Hippocampal formation (tissue), 2 donors: ENCODE data around the gene LUZP2.

Experiments
- DNase-seq, 2 donors: peaks; one replicate each; lab custom pipeline; 2025; lab: John Stamatoyannopoulos, UW

LUZP2 gene

DNA sequence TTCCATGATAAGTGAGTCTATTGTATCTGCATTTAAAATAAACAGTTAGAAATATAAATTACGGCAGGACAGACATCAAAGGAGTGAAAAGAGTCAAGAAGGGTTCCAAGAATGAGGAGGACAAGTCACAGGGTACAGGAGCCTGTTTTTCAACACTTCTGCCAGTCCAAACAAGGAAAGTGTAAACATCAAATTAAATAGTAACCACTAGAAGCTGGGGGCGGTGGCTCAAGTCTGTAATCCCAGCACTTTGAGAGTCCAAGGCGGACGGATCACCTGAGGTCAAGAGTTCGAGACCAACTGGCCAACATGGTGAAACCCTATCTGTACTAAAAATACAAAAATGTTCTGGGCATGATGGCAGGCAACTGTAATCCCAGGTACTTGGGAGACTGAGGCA is 219.6 kb downstream of the LUZP2 start:
- DNase-seq, result no peak

DNA sequence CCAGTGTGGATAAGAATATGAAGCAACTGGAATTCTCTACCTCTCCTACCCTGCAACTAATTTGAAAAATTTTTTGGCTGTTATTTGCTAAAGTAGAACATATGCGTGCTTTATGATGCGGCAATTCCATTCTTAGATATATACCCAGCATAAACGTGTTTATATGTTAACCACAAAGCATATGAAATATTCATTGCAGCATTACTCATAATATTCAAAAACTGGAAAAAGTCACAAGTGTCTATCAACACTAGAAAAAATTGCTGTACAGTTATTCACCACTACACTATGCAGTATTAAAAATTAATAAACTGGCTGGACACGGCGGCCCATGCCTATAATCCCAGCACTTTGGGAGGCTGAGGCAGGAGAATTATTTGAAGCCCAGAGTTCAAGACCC is 226.4 kb downstream of the LUZP2 start:
- DNase-seq, result no peak

DNA sequence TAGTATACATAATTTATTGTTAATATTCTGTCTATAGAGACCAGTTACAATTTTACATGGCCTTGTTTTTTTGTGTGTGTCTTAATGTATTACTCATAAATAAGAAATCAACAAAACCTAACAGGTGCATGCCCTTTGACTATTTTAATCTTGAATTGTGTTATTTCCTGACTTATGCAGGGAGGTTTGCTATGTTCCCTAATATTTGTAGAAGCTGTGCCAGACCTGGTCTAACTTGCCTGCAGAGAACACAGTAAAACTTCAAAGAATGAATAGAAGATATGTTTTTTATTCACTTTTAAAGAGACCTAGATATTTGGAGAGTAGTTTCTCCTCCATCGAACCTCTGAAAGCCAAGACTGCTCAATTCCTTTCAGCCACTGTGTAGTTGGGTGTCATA is 234.7 kb downstream of the LUZP2 start:
- DNase-seq, result no peak

DNA sequence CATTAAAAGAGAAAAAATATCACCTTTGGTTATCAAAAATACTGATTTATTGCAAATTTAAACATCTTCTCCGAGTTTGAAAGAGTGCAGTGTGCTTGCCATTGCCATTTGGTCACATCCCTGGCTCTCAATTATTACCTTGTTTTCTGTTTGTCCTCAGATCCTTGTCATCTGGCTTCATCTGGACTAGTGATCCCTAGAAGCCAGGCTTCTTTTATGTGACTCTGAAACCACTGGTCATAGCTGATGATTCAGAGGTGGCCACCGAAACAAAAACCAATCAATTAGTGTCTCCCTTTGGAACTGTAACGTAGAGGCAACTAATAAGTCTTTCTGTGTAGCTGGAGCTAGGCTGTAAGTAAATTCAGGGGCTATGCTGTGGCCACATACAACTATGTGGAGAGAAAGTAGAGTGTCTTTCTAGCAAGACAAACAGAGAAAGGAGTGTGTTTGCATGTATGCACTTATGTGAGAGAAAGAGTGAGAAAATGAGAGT is 237.9 kb downstream of the LUZP2 start:
- DNase-seq, result no peak

DNA sequence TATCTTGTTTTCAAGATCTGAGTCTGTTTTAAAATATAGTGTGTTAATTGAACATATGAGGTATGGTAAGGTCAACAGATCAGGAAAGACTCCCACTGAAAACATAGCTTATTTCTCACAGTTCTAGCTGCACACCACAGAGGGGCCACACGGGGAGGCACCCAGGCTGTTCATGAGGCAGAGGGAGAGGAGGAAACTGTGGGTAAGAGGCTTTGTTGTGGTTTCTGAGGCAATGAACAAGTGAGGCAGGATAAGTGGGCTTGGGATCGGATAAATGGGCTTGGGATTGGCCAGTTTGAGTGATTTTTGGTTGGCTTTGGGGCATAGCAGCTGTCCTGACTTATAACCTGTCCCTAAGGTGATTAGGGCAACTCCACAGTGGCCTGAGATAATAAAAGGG is 242.1 kb downstream of the LUZP2 start:
- no peak for DNase-seq

DNA sequence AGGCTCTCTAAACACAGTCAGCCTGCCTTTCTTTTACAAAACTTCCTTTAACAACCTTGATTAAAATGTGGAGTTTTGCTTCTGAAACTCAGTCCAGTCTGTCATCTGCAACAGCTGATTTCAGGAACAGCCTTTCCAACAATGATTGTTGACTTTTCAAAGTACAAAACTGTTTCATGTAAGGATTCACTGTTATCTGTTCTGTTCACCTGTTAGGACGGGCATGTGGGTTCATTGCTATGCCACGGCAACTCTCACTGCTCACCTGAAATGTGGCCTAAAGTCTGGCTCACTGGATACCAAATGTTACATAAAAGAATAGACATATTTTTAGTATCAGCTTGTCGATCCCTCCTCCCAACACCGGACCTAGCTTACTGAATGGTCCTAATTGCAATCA is 242.8 kb downstream of the LUZP2 start:
- DNase-seq, result no peak

DNA sequence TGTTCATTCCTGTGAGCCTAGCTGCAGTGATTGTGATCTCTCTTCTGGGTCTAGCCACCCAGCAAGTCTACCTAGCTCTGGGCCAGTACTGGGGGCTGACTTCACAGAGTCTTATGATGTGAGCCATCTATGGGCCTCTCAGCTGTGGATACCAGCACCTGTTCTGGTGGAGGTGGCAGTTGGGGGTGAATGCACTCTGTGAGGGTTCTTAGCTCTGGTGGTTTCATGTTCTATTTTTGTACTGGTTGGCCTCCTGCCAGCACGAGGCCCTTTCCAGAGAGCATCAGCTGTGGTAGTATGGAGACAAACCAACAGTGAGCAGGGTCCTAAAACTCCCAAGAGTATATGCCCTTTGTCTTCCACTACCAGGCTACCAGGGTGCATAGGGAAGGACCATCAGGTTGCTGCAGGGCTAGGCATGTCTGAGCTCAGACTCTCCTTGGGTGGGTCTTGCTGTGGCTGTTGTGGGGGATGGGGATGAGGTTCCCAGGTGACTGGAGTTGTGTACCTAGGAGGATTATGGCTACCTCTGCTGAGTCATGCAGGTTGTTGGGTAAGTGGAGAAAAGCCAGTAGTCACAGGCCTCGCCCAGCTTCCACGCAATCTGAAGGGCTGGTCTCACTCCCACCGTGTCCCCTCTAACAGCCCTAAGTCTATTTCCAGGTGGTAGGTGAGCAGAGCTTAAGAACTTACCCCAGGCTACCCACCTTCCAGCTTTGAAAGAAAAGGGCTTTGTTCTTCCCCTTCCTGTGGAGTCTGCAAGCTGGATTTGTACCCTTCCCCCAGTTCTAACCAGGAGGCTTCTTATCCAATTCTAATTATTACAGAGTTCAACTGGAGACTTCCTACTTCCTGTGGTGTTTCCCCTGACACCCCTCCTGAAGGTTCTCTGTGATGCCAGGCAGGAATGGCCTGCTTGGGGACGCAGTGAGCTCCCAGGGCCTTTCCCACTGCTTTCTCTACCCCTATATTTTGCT is 250.7 kb downstream of the LUZP2 start:
- DNase-seq, result no peak

DNA sequence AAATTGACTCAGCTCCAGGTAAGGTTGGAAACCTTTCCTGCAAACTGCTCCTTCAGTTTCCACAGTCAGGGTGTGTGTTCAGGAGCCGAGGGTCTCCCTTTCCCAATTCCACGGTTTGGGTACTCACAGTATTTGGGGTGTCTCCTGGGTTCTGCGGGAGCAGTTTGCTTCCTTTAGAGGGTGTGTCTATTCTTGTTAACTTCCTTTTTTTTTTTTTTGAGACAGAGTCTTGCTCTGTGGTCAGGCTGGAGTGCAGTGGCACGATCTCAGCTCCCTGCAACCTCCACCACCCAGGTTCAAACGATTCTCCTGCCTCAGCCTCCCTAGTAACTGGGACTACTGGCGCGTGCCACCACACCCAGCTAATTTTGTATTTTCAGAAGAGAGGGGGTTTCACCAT is 251.4 kb downstream of the LUZP2 start:
- no peak for DNase-seq

DNA sequence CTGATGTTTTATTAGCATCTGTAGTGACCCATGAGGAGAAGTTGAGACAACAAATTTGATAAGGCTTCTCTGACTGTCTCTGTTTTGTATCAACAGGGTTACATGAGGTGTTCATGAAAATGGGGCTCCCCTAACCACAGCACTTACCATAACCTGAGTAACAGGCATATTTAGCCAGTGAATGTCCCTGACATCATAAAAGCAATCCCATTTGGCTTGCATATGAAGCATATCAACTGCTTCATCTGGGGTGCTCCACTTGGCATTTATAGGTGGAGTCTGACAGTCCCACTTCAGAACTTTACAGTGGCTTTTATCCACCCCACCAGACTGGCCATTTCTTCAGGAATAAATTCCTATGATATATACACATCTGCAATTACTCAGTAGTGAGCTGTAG is 257.6 kb downstream of the LUZP2 start:
- DNase-seq, result no peak

DNA sequence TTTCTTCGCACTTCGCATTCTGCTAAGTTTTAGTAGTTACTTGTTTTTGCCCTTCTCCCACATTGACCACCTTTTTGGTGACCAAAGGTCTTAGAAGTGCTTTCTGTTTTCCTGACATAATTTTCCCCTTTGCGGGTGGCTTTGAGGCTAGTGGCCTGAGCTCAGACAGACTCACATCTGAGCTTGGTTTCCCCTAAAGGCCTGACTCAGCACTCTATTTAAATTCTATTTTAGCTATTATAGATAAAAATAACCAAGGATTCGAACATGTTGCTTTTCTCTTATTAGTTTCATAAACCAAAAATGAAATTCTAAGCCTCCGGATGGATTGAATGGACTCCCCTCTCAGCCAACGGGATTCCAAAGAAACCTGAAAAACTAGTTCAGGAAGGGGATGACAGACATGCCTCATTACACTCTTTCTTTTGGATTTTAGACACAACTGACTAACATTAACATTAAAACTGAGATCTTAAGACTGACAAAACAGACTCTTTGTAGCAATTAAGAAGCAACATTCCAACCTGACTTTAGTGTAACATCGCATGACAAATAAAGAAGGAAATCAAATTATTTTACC is 258.5 kb downstream of the LUZP2 start:
- DNase-seq, result no peak

DNA sequence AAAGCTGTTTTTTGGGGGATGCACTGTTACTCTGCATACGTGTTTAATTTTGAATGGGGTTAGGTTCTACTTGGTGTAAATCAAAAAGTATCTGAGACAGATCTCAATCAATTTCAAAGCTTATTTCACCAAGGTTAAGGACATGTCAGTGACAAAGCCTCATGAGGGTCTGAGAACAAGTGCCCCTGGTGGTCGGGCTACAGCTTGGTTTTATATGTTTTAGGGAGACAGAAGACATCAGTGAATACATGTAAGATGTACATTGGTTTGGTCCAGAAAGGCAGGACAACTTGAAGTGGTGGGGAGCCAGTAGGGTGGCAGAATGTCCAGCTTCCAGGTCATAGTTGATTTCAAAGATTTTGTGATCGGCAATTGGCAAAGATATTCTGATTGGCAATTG is 262.9 kb downstream of the LUZP2 start:
- no peak for DNase-seq

DNA sequence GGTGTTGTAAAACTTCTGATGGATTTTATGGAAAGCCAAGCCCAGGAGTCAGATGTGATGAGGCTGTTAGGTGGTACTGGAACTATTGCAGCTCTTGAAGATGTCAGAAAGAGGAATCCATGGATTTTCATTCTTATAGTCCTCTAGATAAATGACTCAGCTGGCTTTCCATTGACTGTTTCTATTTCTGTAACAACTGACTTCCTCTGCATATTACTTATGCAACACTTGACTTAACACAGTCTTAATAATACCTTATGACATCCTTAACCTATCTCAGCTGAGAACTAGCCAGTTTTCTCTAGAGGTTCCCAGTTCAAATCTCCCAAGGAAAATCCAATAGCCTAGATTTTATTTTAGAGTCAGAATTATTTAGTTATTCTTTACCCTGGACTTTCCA is 263.8 kb downstream of the LUZP2 start:
- DNase-seq, result no peak

DNA sequence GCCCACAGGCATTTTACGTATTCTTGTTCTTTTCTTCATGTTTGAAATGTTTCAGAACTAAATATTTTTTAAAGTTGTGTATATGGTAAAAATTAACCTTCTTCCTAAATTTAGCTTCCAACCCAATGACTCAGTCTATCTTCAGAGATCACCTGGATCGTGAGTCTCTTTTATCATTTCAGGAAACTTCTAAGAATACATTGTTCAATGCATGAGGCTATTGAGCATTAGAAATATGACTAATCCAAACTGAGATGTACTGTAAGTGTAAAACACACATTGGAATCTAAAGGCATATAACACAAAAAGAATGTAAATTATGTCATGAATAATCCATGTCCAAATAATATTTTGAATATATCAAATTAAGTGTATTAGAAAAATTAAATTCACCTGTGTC is 265.2 kb downstream of the LUZP2 start:
- DNase-seq, result no peak

DNA sequence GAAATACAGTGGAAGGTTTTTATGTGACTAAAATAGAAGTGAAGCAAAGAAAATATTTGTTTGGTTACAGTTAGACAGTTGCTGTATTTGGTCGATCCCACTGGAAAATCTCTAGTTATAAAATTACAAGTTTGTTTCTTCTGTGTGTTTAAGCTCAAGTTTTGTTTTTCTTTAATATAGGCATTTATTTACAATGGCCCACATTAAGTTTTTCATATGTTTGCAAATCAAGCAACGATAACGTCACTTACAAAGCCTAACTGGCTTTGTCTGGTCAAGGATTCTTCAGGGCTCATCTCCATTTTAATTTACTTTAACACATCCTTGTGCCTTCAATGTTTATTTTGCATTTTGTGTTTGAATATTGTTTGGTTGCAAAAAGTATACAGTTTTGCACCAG is 270.6 kb downstream of the LUZP2 start:
- DNase-seq, result no peak

DNA sequence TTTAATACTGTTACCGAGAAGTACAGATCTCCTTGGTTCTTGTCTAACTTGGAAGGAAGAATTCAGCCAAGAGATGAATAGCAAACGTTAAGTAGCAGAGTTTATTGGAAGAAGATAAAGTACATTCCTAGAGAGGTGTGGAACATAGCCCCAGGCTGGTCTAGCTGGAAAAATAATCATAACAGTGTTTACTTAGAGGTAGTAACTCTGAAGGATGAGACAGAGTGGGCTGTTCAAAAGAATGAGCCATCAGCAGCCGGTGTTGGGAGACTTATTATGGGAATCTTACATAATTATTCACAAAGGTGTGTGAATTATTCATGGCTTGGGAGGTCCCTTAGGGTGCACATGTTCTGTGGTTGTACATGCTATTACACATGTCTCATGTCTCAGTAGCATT is 276.5 kb downstream of the LUZP2 start:
- DNase-seq, result no peak

DNA sequence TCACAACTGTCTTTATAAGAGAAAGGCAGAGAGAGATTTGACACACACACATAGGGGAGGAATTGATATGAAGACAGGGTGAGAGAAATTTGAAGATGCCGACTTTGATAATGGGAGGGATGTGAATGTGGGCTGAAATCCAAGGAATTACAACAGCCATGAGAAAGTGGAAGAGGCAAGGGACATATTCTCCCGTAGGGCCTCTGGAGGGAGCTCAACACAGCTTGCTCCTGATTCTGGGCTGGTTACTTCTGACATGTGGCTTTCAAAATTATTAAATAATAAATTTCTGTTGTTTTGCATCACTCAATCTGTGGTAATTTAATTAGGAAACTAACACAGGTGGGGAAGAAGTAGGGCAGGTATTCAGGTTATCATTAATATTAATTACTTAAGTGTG is 282.9 kb downstream of the LUZP2 start:
- no peak for DNase-seq

DNA sequence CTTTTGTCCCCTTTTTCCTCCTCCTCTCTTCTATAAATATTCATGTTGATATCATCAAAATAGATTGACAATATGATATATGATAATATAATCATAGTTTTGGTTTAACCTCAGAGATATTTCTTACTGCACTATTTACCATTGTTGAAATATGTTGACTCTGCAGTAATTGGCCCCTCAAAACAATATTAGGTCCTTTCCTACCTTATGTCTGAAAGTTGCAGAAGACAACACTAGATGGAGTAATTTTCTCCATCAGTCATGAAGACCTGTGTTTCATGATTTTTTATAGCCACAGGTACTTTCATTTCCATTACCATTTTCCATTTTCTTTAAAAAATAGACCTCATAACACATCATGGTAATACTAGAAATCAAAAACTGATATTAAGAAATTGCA is 284.4 kb downstream of the LUZP2 start:
- no peak for DNase-seq

DNA sequence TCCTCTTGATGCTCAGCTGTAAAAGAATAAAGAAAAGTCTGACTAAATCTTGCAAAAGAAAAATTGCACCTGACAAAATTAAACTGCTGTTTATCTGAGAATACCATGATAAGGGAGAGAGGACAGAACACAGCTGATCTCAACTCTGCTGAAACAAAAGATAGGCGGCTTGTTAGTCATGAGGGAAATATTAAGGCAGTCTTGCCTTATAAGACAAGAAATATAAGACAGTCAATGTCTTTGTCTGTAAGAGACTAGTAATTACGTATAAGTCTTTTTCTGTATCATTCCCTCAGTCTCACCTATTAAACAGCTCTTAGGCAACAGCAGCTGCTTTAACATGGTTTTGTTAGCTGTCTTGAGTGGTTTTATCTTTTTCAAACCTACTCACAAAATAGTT is 296.6 kb downstream of the LUZP2 start:
- no peak for DNase-seq

DNA sequence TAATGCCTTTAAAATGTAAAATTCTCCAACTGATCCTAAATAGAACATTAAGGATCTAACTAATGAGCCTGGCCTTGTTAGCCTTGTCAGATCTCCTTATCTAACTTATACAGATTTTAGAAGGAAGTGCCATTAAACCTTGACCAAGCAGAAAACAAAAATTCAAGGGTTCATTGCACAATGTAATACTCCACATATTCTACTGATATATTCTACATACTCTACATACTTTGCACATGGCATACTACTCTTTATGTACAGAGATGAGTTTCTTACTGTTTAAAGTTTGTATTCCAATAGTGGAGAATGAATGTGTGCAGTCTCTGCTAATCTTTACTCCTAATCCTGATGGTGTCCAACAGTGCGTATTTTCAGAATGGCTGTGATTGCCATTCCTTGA is 297.2 kb downstream of the LUZP2 start:
- DNase-seq, result no peak

DNA sequence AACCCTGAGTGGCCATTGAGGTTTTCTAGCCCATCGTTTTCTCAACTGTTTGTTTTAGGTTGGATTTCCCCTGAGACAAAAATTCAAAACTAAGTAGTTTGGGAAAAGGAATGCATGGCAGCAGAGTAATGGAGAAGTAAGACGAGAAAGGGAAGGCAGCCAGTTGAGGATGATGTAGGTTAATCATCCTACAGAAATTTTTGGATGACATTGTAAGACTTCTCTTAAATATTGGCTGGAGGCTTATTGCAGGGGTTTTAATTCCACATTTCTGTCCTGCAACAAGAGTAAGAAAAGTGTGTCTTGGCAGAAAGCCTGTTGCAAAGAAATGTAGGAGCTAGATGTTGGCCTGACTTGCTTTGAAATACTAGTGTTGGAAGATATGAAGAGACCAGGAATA is 308.8 kb downstream of the LUZP2 start:
- no peak for DNase-seq

DNA sequence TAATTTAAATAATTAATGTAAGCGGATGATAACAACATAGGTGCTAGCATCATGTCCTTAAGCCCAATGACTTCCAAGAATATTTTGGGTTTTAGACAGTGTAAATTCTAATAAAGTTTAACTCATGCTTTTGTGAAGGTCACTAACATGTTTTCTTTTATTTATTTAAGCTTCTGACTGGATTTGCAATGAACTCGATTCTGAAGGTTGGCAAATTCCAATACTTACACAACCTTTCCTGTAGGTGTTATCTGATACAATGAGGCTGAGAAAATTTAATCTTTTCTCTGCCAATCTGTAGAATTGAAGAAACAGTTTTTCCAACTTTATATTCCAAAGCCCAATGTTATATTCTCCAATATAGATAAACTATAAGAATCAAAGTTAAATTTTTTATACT is 311.3 kb downstream of the LUZP2 start:
- DNase-seq, result no peak

DNA sequence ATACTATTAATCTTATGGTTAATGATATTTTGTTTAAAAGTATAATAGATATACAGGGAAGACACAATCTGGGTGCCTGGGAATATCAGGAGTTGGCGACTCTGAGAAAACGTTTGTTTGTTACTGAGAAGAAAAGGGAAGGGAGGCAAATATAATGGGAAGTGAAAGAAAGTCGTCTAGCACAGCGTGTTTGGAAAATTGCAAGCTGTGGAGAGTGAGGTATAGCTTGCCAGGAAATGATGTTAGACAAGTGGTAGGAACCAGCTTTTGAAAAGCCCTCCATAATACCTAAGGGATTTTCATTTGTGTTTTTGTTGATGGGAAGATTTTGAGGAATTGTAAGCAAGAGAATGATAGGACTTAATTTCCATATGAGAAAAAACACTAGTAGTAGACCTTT is 322.2 kb downstream of the LUZP2 start:
- no peak for DNase-seq

DNA sequence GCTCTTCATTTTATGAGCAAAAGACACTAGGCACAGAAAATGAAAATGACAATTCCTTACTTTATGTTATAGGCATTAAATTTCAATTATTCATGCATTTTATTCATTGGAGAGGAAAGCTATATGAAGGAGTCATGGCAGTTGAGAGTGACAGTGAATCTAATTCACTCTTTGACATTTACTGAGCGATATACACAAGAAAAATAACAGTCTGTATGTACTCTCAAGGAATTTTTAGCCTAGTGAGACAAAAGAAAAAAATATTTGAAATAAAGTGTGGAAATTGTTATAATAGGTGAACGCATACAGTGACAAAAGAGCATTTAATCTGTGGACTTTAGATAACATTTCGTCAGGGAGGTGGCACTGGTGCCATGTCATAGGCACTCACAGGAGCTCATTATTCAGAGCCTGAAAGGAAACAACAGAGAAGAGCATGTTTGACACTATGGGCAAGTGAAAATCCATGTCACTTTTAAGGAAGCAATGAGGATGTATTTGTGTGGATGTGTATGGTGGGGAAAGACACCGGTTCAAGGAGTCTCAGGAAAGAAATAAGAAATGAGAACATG is 323.1 kb downstream of the LUZP2 start:
- peak in 1 of 2 donors; percentile 2 for DNase-seq
